Coronary artery (tissue), 2 donors: ENCODE results near the gene KLC1.

Experiments
- DNase-seq: peaks from one replicate; pipeline ENCODE4 v3.0.0-alpha.2; 2017; ENCODE audit warnings: low spot score
- H3K27ac ChIP-seq, 2 donors: fragments of 200-600 bp; sonication (generic); one replicate each; pipeline ENCODE4 v1.5.1; 2016 to 2019
- H3K4me3 ChIP-seq: fragments of 200-600 bp; sonication (generic); 2 replicates; pipeline ENCODE4 v1.5.1; 2016; ENCODE audit warnings: mild to moderate bottlenecking, moderate library complexity
- TF ChIP-seq, protein P1 (sequence below): fragments of 200-600 bp; sonication (generic); IDR thresholded peaks from one replicate; pipeline ENCODE4 v1.5.1; 2019; ENCODE audit warnings: antibody characterized with exemption

The KLC1 gene

GRCh38 chr14:103625356-103626095 is 3.5 kb upstream of the KLC1 start:
- TF ChIP-seq, protein P1, sequence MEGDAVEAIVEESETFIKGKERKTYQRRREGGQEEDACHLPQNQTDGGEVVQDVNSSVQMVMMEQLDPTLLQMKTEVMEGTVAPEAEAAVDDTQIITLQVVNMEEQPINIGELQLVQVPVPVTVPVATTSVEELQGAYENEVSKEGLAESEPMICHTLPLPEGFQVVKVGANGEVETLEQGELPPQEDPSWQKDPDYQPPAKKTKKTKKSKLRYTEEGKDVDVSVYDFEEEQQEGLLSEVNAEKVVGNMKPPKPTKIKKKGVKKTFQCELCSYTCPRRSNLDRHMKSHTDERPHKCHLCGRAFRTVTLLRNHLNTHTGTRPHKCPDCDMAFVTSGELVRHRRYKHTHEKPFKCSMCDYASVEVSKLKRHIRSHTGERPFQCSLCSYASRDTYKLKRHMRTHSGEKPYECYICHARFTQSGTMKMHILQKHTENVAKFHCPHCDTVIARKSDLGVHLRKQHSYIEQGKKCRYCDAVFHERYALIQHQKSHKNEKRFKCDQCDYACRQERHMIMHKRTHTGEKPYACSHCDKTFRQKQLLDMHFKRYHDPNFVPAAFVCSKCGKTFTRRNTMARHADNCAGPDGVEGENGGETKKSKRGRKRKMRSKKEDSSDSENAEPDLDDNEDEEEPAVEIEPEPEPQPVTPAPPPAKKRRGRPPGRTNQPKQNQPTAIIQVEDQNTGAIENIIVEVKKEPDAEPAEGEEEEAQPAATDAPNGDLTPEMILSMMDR, result no peak
- DNase-seq, result no peak
- Histone ChIP-seq H3K27ac (peak overlapping the region; percentile 78 to 100), H3K4me3 (no peak overlapping the region)

- no peak for DNase-seq
- TF ChIP-seq, protein P1, result no peak
- peak overlapping the region; percentile 99 to 100 for H3K27ac ChIP-seq
These were observed 2.7 kb upstream of the KLC1 start for GRCh38 chr14:103626146-103626850.

GRCh38 chr14:103627073-103628025 is 1.7 kb upstream of the KLC1 start:
- no peak for DNase-seq
- no peak overlapping the region for H3K4me3 ChIP-seq
- TF ChIP-seq, protein P1, result no peak

More at GRCh38 chr14:103626146-103626850, 2.7 kb upstream of the KLC1 start:
- no peak overlapping the region for H3K4me3 ChIP-seq

DNA sequence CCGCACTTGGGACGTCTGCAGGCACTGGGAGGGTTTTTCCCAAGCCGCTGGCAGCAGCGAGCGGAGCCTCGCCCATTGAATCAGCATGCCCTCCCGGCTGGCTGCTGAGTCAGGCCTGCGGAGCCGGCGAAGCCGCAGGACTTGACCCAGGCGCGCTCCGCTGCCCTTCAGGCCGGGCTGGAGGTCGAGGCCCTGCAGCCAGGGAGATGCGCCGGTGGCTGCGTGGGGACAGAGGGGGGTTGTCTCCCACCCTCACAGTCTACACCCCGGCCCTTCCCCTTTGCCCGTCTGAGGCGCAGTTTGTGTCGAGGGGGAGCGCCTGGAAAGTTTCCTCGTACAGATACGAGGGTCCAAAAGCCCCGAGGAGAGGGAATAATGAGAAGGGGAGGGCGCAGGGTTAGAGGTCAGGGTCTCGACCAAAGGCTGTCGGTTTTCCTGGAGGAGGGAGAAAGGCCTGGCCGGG is 759 bp upstream of the KLC1 start:
- TF ChIP-seq, protein P1, result no peak
- DNase-seq, result peak; percentile 92
- Histone ChIP-seq H3K4me3 (peak overlapping the region; percentile 100), H3K27ac (peak overlapping the region; percentile 99 to 100)

More at GRCh38 chr14:103627073-103628025, 1.7 kb upstream of the KLC1 start:
- H3K27ac ChIP-seq, result peak overlapping the region; percentile 99 to 100

DNA sequence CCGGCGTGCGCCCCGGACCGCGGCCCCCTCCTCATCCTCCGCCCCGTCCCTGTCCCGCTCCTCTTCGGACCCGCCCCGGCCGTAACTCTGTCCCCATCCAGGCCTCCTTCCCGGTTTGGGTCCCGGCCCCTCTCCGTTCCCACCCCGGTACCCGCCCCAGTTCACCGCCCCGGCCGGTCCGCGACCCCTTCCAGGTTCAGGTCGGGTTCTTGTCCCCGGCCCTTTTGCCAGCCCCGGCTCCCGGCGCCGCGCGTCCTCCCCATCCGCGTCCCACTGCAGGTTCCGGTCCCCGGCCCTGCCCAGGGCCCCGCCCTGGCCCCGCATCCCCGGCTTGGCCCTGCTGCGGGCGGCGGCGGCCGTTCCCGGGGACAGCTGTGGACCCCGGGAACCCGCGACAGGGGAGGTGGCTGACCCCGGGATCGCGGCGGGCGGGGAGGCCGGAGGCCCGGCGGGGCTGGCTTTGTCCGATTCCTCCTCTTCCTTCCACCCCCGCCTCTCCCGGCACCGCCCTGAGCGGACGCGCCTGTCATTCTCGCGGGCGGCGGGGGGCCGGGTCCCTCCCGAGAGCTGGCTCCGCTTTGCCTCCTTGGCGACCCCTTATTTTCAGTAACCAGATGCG is 601 bp downstream of the KLC1 start:
- peak overlapping the region; percentile 100 for H3K4me3 ChIP-seq
- DNase-seq, result peak; percentile 85
- TF ChIP-seq, protein P1, result no peak
- peak overlapping the region; percentile 99 to 100 for H3K27ac ChIP-seq

- Histone ChIP-seq H3K27ac (peak overlapping the region; percentile 99 to 100), H3K4me3 (peak overlapping the region; percentile 100)
- no peak for DNase-seq
- TF ChIP-seq, protein P1, result no peak
These were observed 1.5 kb downstream of the KLC1 start for GRCh38 chr14:103630364-103631108.
